ENCODE data around the gene CSPG4. TPM values are rescaled to one million over a fixed set of nuclear protein-coding genes. Genes with fewer than 3 reads are reported as not detected.
A peak's percentile ranks its signal among the peaks of the same experiment; 100 is the strongest.
"Not testable (repeated sequence)": the region's sequence is repeated elsewhere in the genome, so short reads cannot be mapped to it uniquely, and the experiment has no call there.

CSPG4 gene
- total and polyA plus RNA-seq, 2 of the 4 experiments (the other 2 are of a cell fraction) = 12.4 to 28.4 TPM

GRCh38 chr15:75699961-75700874 lies 12.4 kb downstream of the CSPG4 start:
- BruUV-seq (replicated peaks); H2BK20ac ChIP-seq (ENCODE audit: low read depth, low read length); in situ Hi-C loops (cut with MboI; ENCODE audit: low sequenced_read_pairs); H3K18ac ChIP-seq (ENCODE audit: low read depth, low read length); H4K5ac ChIP-seq (ENCODE audit: low read depth, low read length); H3K14ac ChIP-seq (replicated peaks; ENCODE audit: low read depth, low read length); CTCF ChIA-PET; H2AK9ac ChIP-seq (replicated peaks; ENCODE audit: low read depth, low read length, poor library complexity); dilution Hi-C loops (cut with HindIII; ENCODE audit: low sequenced_read_pairs, unreplicated experiment); H3K9me1 ChIP-seq (ENCODE audit: insufficient read depth, low read length); POLR2A ChIA-PET (ENCODE audit: unreplicated experiment); H3K56ac ChIP-seq (ENCODE audit: extremely low read depth, insufficient read depth, low read length); H2AFZ ChIP-seq (replicated peaks; ENCODE audit: low read length, poor library complexity); H3K27me3 ChIP-seq (ENCODE audit: control insufficient read depth, insufficient read depth, low read length); H4K20me1 ChIP-seq (ENCODE audit: insufficient read depth, low read length); H3K4me3 ChIP-seq (ENCODE audit: insufficient read depth, low read depth, low read length); H4K91ac ChIP-seq (ENCODE audit: insufficient read depth, low read depth, low read length); H3K9me3 ChIP-seq (ENCODE audit: control insufficient read depth, insufficient read depth, low read length); H3K23ac ChIP-seq (ENCODE audit: low read depth, low read length); H3K36me3 ChIP-seq (ENCODE audit: control insufficient read depth, insufficient read depth, low read length); H3K9ac ChIP-seq (ENCODE audit: low read depth, low read length); intact Hi-C loops (cut with micrococcal nuclease): not testable (repeated sequence)
- Histone ChIP-seq H2BK5ac (ENCODE audit: low read depth, low read length, poor library complexity, severe bottlenecking) (peak overlapping the region; percentile 58), H2AK5ac (ENCODE audit: low read depth, low read length) (peak overlapping the region; percentile 70), H2BK15ac (ENCODE audit: low read depth, low read length) (0 out of 3 replicates have a peak overlapping the region, but pooled peaks have one; percentile 61), H3K27ac (ENCODE audit: insufficient read depth, low read length) (peak overlapping the region; percentile 27; the same call in 1 of the 2 replicates), H3K4me1 (ENCODE audit: control insufficient read depth, insufficient read depth, low read length) (peaks cover 24% of the 10 kb centered on the region), H3K79me1 (ENCODE audit: low read depth in 1 of 2, low read length in 2 of 2) (peaks cover 11 to 60% of the 10 kb centered on the region in 2 experiments; a peak in 3 of 4 replicates), H3K4ac (ENCODE audit: low read depth, low read length) (peak overlapping the region; percentile 45), H4K8ac (ENCODE audit: low read depth in 2 of 2, low read length in 2 of 2) (peak overlapping the region in 1 of 2 experiments; percentile 21; a peak in 1 of 4 replicates), H3K4me2 (ENCODE audit: low read depth, low read length) (peak overlapping the region; percentile 37; the same call in 1 of the 2 replicates), H2BK120ac (ENCODE audit: low read depth, low read length) (peak overlapping the region; percentile 80; the same call in 1 of the 2 replicates)
- ATAC-seq (ENCODE audit: low read depth) (peak; percentile 68), DNase-seq (peak; percentile 85)
- WGBS, 2 experiments (ENCODE audit: extremely low coverage in 2 of 2, insufficient read length in 1 of 2) = no CpG with 5 or more reads among the region's 17 CpGs
- TF ChIP-seq MAZ (IDR thresholded peaks at IDR 0.05; ENCODE audit: borderline replicate concordance, low read depth, low read length) (peak; percentile 14; the same call in 1 of the 2 replicates), RAD21 (IDR thresholded peaks at IDR 0.05; ENCODE audit: low read length) (0 out of 2 replicates have a peak, but pooled peaks have one; percentile 12)

- CTCF ChIA-PET; H3K9me3 ChIP-seq (ENCODE audit: control insufficient read depth, insufficient read depth, low read length); H2AK9ac ChIP-seq (replicated peaks; ENCODE audit: low read depth, low read length, poor library complexity); H3K9ac ChIP-seq (ENCODE audit: low read depth, low read length); H2AFZ ChIP-seq (replicated peaks; ENCODE audit: low read length, poor library complexity); H3K4me2 ChIP-seq (ENCODE audit: low read depth, low read length); H3K23ac ChIP-seq (ENCODE audit: low read depth, low read length); H2BK15ac ChIP-seq (ENCODE audit: low read depth, low read length); H3K27ac ChIP-seq (ENCODE audit: insufficient read depth, low read length); H4K8ac ChIP-seq (ENCODE audit: low read depth in 2 of 2, low read length in 2 of 2); H3K9me1 ChIP-seq (ENCODE audit: insufficient read depth, low read length); BruUV-seq (replicated peaks); H2BK20ac ChIP-seq (ENCODE audit: low read depth, low read length); H4K5ac ChIP-seq (ENCODE audit: low read depth, low read length); H3K36me3 ChIP-seq (ENCODE audit: control insufficient read depth, insufficient read depth, low read length); dilution Hi-C loops (cut with HindIII; ENCODE audit: low sequenced_read_pairs, unreplicated experiment); H2BK5ac ChIP-seq (ENCODE audit: low read depth, low read length, poor library complexity, severe bottlenecking); H2AK5ac ChIP-seq (ENCODE audit: low read depth, low read length); in situ Hi-C loops (cut with MboI; ENCODE audit: low sequenced_read_pairs); H3K4me3 ChIP-seq (ENCODE audit: insufficient read depth, low read depth, low read length); intact Hi-C loops (cut with micrococcal nuclease); H4K91ac ChIP-seq (ENCODE audit: insufficient read depth, low read depth, low read length); POLR2A ChIA-PET (ENCODE audit: unreplicated experiment); H4K20me1 ChIP-seq (ENCODE audit: insufficient read depth, low read length); ATAC-seq (ENCODE audit: low read depth); H3K18ac ChIP-seq (ENCODE audit: low read depth, low read length); H3K14ac ChIP-seq (replicated peaks; ENCODE audit: low read depth, low read length); H3K56ac ChIP-seq (ENCODE audit: extremely low read depth, insufficient read depth, low read length); DNase-seq; H3K27me3 ChIP-seq (ENCODE audit: control insufficient read depth, insufficient read depth, low read length); H2BK120ac ChIP-seq (ENCODE audit: low read depth, low read length): not testable (repeated sequence)
- WGBS, 2 experiments (ENCODE audit: extremely low coverage in 2 of 2, insufficient read length in 1 of 2) = no CpG with 5 or more reads among the region's 7 CpGs
- peaks cover 31% of the 10 kb centered on the region for H3K4me1 ChIP-seq (ENCODE audit: control insufficient read depth, insufficient read depth, low read length)
- peak overlapping the region; percentile 61; the same call in 1 of the 2 replicates for H3K4ac ChIP-seq (ENCODE audit: low read depth, low read length)
- peaks cover 8 to 58% of the 10 kb centered on the region in 2 experiments; a peak in 3 of 4 replicates for H3K79me1 ChIP-seq (ENCODE audit: low read depth in 1 of 2, low read length in 2 of 2)
Observed at GRCh38 chr15:75699517-75699916, 13.1 kb downstream of the CSPG4 start.

Measured in IMR-90 (cell line).